Non-pigmented ciliary epithelial cell (primary cell): ENCODE results near the gene CD109.

Experiments
- DNase-seq: peaks from one replicate; pipeline ENCODE4 v3.0.0-alpha.2; 2010; ENCODE audit warnings: low read depth

Gene CD109

GRCh38 chr6:73727114-73727513 is 31.1 kb downstream of the CD109 start:
- DNase-seq: no peak

- no peak for DNase-seq
These were observed 32.7 kb downstream of the CD109 start for GRCh38 chr6:73728548-73729205.

- DNase-seq: no peak
These were observed 35.3 kb downstream of the CD109 start for GRCh38 chr6:73731285-73731684.

DNA sequence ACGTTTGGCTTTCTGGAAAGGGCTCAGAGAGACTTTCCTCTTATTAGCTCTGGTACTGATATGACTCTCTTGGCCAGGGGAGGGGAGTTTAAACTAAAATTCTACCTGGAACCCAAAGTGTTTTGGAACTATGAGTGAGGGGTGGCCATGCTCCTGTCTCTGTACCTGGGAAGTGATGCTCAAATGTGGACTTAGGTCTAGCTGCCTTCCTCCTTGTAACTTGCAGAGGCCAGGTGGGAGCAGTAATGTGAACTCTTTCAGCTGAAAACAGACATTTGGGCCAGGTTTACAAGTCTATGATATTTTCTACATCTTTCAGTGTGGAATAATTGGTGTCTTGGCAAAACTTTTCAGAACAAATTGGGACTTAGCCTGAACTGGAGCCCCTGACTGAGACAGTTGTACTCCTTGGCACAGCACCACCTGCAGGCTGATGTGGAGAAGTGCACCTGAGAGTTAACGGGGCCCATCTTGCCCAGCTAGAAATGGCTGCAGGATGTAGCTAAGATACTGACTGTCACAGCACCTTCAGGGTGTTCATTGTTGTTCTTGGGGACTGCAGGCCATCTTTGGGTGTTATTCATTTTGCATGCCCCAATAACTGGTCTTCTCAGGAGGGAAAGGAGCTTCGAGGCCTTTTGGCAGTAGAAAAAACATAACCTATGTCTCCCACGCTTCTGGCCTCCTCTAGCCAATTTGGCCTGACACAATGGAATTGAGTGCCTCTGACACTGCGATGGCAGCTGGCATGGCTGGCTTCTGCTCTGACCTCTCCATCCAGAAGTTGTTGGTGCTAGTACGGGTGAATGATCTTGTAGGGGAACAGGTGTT is 37.1 kb downstream of the CD109 start:
- peak; percentile 28 for DNase-seq

DNA sequence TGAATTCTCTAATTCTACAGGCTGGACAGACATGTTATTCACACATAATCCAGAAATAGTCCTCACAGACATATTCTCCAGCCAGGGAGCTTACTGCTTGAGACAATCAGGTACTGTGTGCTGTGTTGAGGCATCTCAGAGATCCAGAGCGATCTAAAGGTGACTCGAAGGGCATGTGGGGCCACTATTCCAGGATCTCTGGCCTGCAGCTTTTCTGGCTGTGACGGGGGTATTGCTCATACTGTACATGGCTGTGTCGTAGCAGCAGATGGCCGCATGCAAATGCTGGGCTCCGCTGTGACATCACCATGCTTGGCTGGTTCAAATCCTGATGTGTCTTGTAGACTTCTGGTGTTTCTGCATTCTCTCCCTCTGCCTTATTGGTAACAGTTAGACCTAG is 37.8 kb downstream of the CD109 start:
- no peak for DNase-seq

GRCh38 chr6:73734832-73735453 is 38.9 kb downstream of the CD109 start:
- DNase-seq: no peak

GRCh38 chr6:73738367-73739028 is 42.5 kb downstream of the CD109 start:
- no peak for DNase-seq

GRCh38 chr6:73739096-73739495 is 43.1 kb downstream of the CD109 start:
- no peak for DNase-seq

- no peak for DNase-seq
These were observed 46.4 kb downstream of the CD109 start for GRCh38 chr6:73742433-73742832.

DNA sequence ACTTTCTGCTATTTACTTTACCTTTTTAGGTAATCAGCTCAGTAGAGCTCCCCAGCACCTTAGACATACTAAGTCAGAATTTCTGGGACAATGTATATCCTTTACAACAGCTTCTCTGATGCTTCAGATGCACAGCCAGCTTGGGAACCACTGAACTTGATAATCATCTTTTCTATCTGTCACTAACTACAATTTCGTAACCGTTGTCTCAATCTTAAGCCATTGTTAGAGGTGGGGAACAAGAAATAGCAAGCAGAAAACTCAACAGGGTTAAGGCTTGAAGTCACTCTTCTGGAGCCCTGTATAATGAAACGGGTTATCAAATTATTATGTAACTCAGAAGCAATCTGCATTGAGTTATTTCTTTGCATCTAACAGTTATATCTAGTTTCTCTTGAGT is 47.1 kb downstream of the CD109 start:
- no peak for DNase-seq

DNA sequence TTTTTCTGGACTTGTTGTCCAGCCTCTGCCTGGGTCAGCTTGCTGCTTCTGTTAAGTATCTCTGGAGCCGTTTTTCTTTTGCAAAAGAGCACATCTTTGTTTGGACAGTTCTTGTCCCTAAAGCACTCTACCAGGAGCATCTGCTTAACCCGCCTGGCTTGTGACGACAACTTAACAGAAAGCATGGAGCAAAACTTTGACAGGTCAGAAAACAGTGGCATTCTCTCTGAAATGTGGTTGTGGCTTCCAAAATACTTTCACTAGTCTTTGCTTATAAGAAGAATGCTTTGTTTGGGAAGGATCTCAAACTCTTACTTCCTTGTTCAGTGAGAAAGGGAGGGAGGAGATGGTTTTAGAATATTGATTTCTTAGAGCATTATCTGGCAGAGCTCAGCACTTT is 47.6 kb downstream of the CD109 start:
- DNase-seq: no peak

DNA sequence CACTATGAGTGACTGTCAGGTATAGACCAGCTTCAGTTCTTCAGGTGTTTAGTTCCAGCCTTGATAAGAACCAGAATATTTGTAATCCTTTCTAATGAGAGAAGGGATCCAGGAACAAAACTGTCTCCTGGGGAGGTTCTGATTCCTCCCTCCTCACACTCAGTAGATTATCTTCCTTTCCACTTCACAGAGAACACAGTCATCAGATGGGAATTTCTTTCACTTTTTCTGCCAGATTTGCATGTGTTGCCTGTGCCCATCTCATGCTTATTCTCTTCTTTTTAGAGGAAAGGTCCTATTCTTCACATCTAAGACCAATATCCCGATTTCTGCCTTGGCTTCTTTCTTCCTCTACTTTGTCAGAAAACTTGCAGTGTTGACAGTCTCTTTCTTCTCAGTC is 50.8 kb downstream of the CD109 start:
- no peak for DNase-seq

GRCh38 chr6:73747289-73747688 is 51.3 kb downstream of the CD109 start:
- DNase-seq: no peak

- DNase-seq: no peak
These were observed 56.9 kb downstream of the CD109 start for GRCh38 chr6:73752943-73753342.

DNA sequence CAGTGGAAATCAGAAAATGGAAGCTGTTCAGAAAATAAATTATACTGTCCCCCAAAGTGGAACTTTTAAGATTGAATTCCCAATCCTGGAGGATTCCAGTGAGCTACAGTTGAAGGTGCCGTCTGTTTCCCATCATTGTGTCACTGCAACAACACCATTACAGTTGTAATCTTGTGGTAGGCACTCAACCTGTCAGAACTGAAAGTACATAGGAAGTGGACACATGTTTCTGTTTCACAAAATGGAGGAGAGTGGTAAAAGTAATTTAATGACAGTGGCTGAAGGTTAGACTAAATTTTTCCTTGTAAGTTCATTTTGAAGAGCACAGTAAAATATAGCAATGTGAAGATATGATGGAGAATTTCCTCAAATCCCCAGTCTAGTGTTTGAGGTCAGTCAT is 70.0 kb downstream of the CD109 start:
- DNase-seq: no peak

- DNase-seq: no peak
These were observed 72.6 kb downstream of the CD109 start for GRCh38 chr6:73768558-73768957.

DNA sequence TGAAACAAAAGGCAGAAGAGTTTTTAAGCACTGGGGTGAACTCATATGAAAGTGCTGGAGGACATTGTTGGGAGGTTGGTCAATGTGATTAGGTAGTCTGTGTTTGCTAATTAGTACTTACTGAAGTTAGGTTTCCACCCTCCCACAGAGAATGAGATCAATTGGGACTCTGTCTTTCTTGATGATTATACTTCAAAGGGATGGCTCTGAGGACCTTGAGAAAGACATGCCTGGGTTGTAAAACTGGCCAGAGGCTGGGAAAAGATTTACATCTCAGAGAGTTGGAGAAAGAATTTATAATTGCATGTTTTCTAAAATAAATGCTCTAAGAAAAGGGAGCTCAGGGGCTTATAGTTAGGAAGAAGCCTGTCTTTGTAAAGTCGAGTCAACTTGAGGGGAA is 74.0 kb downstream of the CD109 start:
- DNase-seq: no peak

DNA sequence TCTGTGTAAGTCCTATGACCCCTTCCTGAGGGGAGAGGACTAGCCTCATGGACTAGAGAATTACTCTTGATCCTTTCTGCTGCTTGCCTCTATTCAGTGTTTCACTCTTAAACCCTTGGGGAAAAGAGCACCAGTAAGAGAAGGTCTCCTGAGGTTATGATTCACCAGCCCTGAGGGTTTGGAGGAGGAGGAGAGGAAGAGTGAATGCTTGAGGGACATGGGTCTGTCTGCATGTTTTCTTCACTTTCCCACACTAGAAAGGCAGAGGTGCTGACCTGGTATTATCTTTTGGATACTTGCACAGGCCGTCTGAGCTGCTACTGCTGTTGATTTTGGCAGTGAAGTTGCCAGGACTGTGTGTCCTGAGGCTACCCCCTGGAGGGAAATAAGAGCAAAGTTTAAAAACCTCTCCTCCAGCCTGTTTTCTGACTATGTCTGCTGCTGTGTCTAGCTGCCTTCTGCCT is 78.3 kb downstream of the CD109 start:
- DNase-seq: peak; percentile 76

- no peak for DNase-seq
These were observed 83.9 kb downstream of the CD109 start for GRCh38 chr6:73779943-73780342.

DNA sequence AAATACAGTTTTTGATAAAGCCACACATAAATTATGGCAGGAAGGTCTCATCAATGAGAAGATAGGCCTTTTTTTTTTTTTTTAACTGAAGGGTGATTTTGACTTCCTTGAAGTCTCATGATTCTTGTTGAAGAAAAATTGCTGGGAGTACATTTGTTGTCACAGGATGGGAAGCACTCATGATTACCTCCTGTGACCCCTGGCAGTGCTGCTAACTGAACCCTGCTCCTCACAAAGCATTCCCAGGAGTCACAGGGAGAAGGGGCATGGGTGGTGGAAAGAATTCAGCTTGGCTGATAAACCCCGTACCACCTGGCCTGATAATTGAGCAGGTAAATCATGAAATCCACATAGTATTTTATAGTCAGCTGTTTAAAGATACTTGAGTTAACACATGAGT is 86.9 kb downstream of the CD109 start:
- no peak for DNase-seq

DNA sequence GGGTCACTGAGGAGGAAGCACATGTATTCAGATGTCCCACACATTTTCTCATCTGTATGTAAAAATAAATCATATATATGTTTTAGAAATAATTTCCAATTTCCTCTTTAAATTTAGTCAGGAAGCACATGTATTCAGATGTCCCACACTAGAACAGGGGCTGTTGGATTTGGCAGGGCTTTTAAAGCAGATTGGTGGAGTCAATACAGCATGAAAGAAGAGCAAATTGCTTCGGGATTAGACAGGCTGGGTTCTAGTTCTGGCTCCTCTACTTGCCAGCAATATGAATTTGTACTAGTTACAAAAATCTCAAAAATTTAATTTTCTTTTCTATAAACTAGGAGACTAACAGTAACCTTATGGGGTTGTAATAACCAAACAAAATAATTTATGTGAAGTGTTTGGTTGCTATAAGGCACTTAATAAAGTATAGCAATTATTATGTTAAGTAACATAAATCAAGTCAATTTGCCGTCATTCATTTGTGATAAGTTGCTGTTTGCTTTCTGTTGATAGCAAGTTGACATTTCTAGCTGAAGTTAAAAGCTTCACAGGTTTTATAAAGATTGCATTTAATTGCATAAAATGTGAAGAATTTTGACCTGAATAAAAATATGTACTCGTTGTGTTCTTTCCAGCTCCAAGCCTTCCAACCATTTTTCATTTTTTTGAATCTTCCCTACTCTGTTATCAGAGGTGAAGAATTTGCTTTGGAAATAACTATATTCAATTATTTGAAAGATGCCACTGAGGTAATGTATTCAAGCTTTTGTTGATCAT is 88.9 kb downstream of the CD109 start:
- no peak for DNase-seq

- no peak for DNase-seq
These were observed 94.6 kb downstream of the CD109 start for GRCh38 chr6:73790574-73790973.
